ENCODE results near the gene CCDC18.
"Not testable (repeated sequence)": the region's sequence is repeated elsewhere in the genome, so short reads cannot be mapped to it uniquely, and the experiment has no call there.

The CCDC18 gene

GRCh38 chr1:93253516-93253915, 73.0 kb downstream of the CCDC18 start:
- no peak for TF ChIP-seq EZH2phosphoT487 (IDR thresholded peaks at IDR 0.05; ENCODE audit: low read depth)
- no peak for TF ChIP-seq CTCF (IDR thresholded peaks at IDR 0.05; ENCODE audit: low read depth, low read length)
- peaks cover 30% of the 10 kb centered on the region for H3K36me3 ChIP-seq (replicated peaks; ENCODE audit: low read depth, low read length)
- H4K20me1 ChIP-seq (ENCODE audit: insufficient read depth, low read length), result no peaks in the 10 kb centered on the region
- H3K27ac ChIP-seq (ENCODE audit: low read length), result no peak overlapping the region
- no peaks in the 10 kb centered on the region; the same call in 1 of the 2 replicates for H3K9me3 ChIP-seq (ENCODE audit: insufficient read depth, low read length)
- no peak overlapping the region for H2AFZ ChIP-seq (ENCODE audit: low read depth, low read length)
- H3K4me1 ChIP-seq (ENCODE audit: low read length), result no peaks in the 10 kb centered on the region
- H3K4me3 ChIP-seq (ENCODE audit: low read length), result no peak overlapping the region
- no peak overlapping the region for H3K9ac ChIP-seq (ENCODE audit: low read length)
- H3K27me3 ChIP-seq (ENCODE audit: low read depth, low read length), result no peaks in the 10 kb centered on the region
- H3K4me2 ChIP-seq (ENCODE audit: low read length), result no peak overlapping the region
- no peaks in the 10 kb centered on the region for H3K79me2 ChIP-seq (ENCODE audit: low read length)

GRCh38 chr1:93255222-93256079, 74.9 kb downstream of the CCDC18 start:
- Histone ChIP-seq H3K4me1 (ENCODE audit: low read length) (no peaks in the 10 kb centered on the region), H3K79me2 (ENCODE audit: low read length) (no peaks in the 10 kb centered on the region), H3K9me3 (ENCODE audit: insufficient read depth, low read length) (no peaks in the 10 kb centered on the region; the same call in 1 of the 2 replicates), H4K20me1 (ENCODE audit: insufficient read depth, low read length) (no peaks in the 10 kb centered on the region), H3K4me2 (ENCODE audit: low read length) (no peak overlapping the region), H3K4me3 (ENCODE audit: low read length) (no peak overlapping the region), H3K27me3 (ENCODE audit: low read depth, low read length) (no peaks in the 10 kb centered on the region), H2AFZ (ENCODE audit: low read depth, low read length) (no peak overlapping the region), H3K9ac (ENCODE audit: low read length) (no peak overlapping the region), H3K27ac (ENCODE audit: low read length) (no peak overlapping the region), H3K36me3 (replicated peaks; ENCODE audit: low read depth, low read length) (peaks cover 34% of the 10 kb centered on the region)
- TF ChIP-seq CTCF (IDR thresholded peaks at IDR 0.05; ENCODE audit: low read depth, low read length) (no peak), EZH2phosphoT487 (IDR thresholded peaks at IDR 0.05; ENCODE audit: low read depth) (no peak)

GRCh38 chr1:93256433-93256832, 75.9 kb downstream of the CCDC18 start:
- H3K27me3 ChIP-seq (ENCODE audit: low read depth, low read length), result no peaks in the 10 kb centered on the region
- no peak overlapping the region for H3K9ac ChIP-seq (ENCODE audit: low read length)
- no peak overlapping the region for H3K27ac ChIP-seq (ENCODE audit: low read length)
- H3K4me2 ChIP-seq (ENCODE audit: low read length), result no peak overlapping the region
- no peak overlapping the region for H2AFZ ChIP-seq (ENCODE audit: low read depth, low read length)
- H3K36me3 ChIP-seq (replicated peaks; ENCODE audit: low read depth, low read length), result peaks cover 29% of the 10 kb centered on the region
- no peak overlapping the region for H3K4me3 ChIP-seq (ENCODE audit: low read length)
- H3K79me2 ChIP-seq (ENCODE audit: low read length), result no peaks in the 10 kb centered on the region
- H3K9me3 ChIP-seq (ENCODE audit: insufficient read depth, low read length), result no peaks in the 10 kb centered on the region; the same call in 1 of the 2 replicates
- H4K20me1 ChIP-seq (ENCODE audit: insufficient read depth, low read length), result no peaks in the 10 kb centered on the region
- H3K4me1 ChIP-seq (ENCODE audit: low read length), result no peaks in the 10 kb centered on the region
- TF ChIP-seq CTCF (IDR thresholded peaks at IDR 0.05; ENCODE audit: low read depth, low read length) (no peak), EZH2phosphoT487 (IDR thresholded peaks at IDR 0.05; ENCODE audit: low read depth) (no peak)

- H3K9ac ChIP-seq (ENCODE audit: low read length), result no peak overlapping the region
- TF ChIP-seq EZH2phosphoT487 (IDR thresholded peaks at IDR 0.05; ENCODE audit: low read depth) (no peak), CTCF (IDR thresholded peaks at IDR 0.05; ENCODE audit: low read depth, low read length) (no peak)
- no peaks in the 10 kb centered on the region for H3K9me3 ChIP-seq (ENCODE audit: insufficient read depth, low read length)
- no peaks in the 10 kb centered on the region for H3K4me1 ChIP-seq (ENCODE audit: low read length)
- peaks cover 30% of the 10 kb centered on the region for H3K36me3 ChIP-seq (replicated peaks; ENCODE audit: low read depth, low read length)
- H3K4me3 ChIP-seq (ENCODE audit: low read length), result no peak overlapping the region
- H3K79me2 ChIP-seq (ENCODE audit: low read length), result no peaks in the 10 kb centered on the region
- H3K27ac ChIP-seq (ENCODE audit: low read length), result no peak overlapping the region
- H3K27me3 ChIP-seq (ENCODE audit: low read depth, low read length), result no peaks in the 10 kb centered on the region
- H3K4me2 ChIP-seq (ENCODE audit: low read length), result no peak overlapping the region
- no peak overlapping the region for H2AFZ ChIP-seq (ENCODE audit: low read depth, low read length)
- no peaks in the 10 kb centered on the region for H4K20me1 ChIP-seq (ENCODE audit: insufficient read depth, low read length)
Measured at GRCh38 chr1:93257889-93258288, 77.4 kb downstream of the CCDC18 start.

GRCh38 chr1:93260726-93261125, 80.2 kb downstream of the CCDC18 start:
- H3K79me2 ChIP-seq (ENCODE audit: low read length); H3K4me3 ChIP-seq (ENCODE audit: low read length); H3K27me3 ChIP-seq (ENCODE audit: low read depth, low read length); H3K9me3 ChIP-seq (ENCODE audit: insufficient read depth, low read length); H3K4me1 ChIP-seq (ENCODE audit: low read length); H2AFZ ChIP-seq (ENCODE audit: low read depth, low read length); H3K4me2 ChIP-seq (ENCODE audit: low read length); H3K9ac ChIP-seq (ENCODE audit: low read length); H4K20me1 ChIP-seq (ENCODE audit: insufficient read depth, low read length); H3K27ac ChIP-seq (ENCODE audit: low read length): not testable (repeated sequence)
- peaks cover 51% of the 10 kb centered on the region for H3K36me3 ChIP-seq (replicated peaks; ENCODE audit: low read depth, low read length)
